Neural cell (in vitro differentiated cells): Measurements from ENCODE around the gene SRGAP3.
"Not testable (repeated sequence)": the region's sequence is repeated elsewhere in the genome, so short reads cannot be mapped to it uniquely, and the experiment has no call there.

Source experiments
- CTCF ChIP-seq: fragments of 450-650 bp; IDR thresholded peaks from 2 replicates; pipeline ENCODE4 v1.5.1; 2014; ENCODE audit warnings: antibody characterized with exemption, mild to moderate bottlenecking, moderate library complexity; ENCODE audit not compliant: poor library complexity, severe bottlenecking
- EP300 ChIP-seq: fragments of 450-650 bp; conservative IDR thresholded peaks from 2 replicates; pipeline ENCODE4 v1.6.1; 2014; ENCODE audit warnings: antibody characterized with exemption, mild to moderate bottlenecking, moderate library complexity; ENCODE audit not compliant: poor library complexity, severe bottlenecking
- EZH2 ChIP-seq: fragments of 200-600, 300-800 bp; shearing (Covaris generic), sonication (generic); IDR thresholded peaks from 2 replicates; pipeline ENCODE4 v1.6.1; 2014; ENCODE audit warnings: antibody characterized with exemption, low read length, borderline replicate concordance, mild to moderate bottlenecking; ENCODE audit not compliant: insufficient read depth, poor library complexity, severe bottlenecking
- REST ChIP-seq: IDR thresholded peaks from 2 replicates; pipeline ENCODE4 v1.6.1; 2012; ENCODE audit warnings: borderline replicate concordance

GRCh38 chr3:9293953-9294352, 44.5 kb upstream of the SRGAP3 start:
- TF ChIP-seq EZH2, CTCF, EP300, REST: not testable (repeated sequence)
